K562 (cell line): ENCODE data around the gene ECD. TPM values are rescaled to one million over a fixed set of nuclear protein-coding genes. Genes with fewer than 3 reads are reported as not detected.

Experiments used
- CBFB ChIP-seq: sonication (generic); formaldehyde crosslinking; IDR thresholded peaks from 2 replicates; pipeline ENCODE4 v1.4.0; 2020; ENCODE audit warnings: mild to moderate bottlenecking, missing genetic modification reagents
- COPS2 ChIP-seq: fragments of 450-650 bp; conservative IDR thresholded peaks from 2 replicates; pipeline ENCODE4 v1.6.1; 2016; ENCODE audit warnings: mild to moderate bottlenecking, moderate library complexity
- DMBX1 ChIP-seq: fragments of 250-450 bp; sonication (Bioruptor Pico); IDR thresholded peaks from 2 replicates; pipeline ENCODE4 v1.8.0; 2022; ENCODE audit warnings: inconsistent platforms, mild to moderate bottlenecking, moderate library complexity, borderline replicate concordance
- ELF2 ChIP-seq: fragments of 250-450 bp; sonication (Bioruptor Pico); IDR thresholded peaks from 2 replicates; pipeline ENCODE4 v1.5.0; 2021; ENCODE audit warnings: mild to moderate bottlenecking
- FOSL1 ChIP-seq: fragments of 200-800 bp; sonication (Bioruptor generic); conservative IDR thresholded peaks from 2 replicates; pipeline ENCODE4 v1.6.1; 2016; ENCODE audit warnings: missing genetic modification characterization, missing compliant biosample characterization
- FOXJ2 ChIP-seq: fragments of 200-800 bp; sonication (Bioruptor generic); IDR thresholded peaks from 2 replicates; pipeline ENCODE4 v1.6.1; 2016; ENCODE audit warnings: missing genetic modification characterization, missing compliant biosample characterization
- GATAD2A ChIP-seq: fragments of 450-650 bp; IDR thresholded peaks from 2 replicates; pipeline ENCODE4 v1.6.1; 2017
- HDAC2 ChIP-seq: fragments of 450-650 bp; IDR thresholded peaks from 2 replicates; pipeline ENCODE4 v1.6.1; 2016; ENCODE audit warnings: mild to moderate bottlenecking
- ILF3 ChIP-seq: fragments of 450-650 bp; IDR thresholded peaks from 2 replicates; pipeline ENCODE4 v1.6.1; 2018; ENCODE audit warnings: antibody characterized with exemption, mild to moderate bottlenecking, moderate library complexity, borderline replicate concordance
- KLF6 ChIP-seq: fragments of 250-450 bp; sonication (Bioruptor Pico); IDR thresholded peaks from 2 replicates; pipeline ENCODE4 v1.4.0; 2020; ENCODE audit warnings: mild to moderate bottlenecking, moderate library complexity, borderline replicate concordance
- MCM3 ChIP-seq: fragments of 450-650 bp; IDR thresholded peaks from 2 replicates; pipeline ENCODE4 v1.6.1; 2016
- POLR3G ChIP-seq: IDR thresholded peaks from 2 replicates; pipeline ENCODE4 v1.6.1; 2011; ENCODE audit not compliant: insufficient read length, insufficient replicate concordance; ENCODE audit errors: extremely low read depth
- SETDB1 ChIP-seq: IDR thresholded peaks from one replicate; pipeline ENCODE4 v1.6.1; 2012; ENCODE audit warnings: low read length, control low read depth, inconsistent platforms
- SMARCC2 ChIP-seq: fragments of 450-650 bp; IDR thresholded peaks from 2 replicates; pipeline ENCODE4 v1.6.1; 2017; ENCODE audit warnings: antibody characterized with exemption, moderate library complexity, mild to moderate bottlenecking, low read depth
- THRAP3 ChIP-seq: fragments of 450-650 bp; IDR thresholded peaks from 2 replicates; pipeline ENCODE4 v1.6.1; 2016; ENCODE audit warnings: mild to moderate bottlenecking, inconsistent platforms, borderline replicate concordance
- ZNF282 ChIP-seq: sonication (generic); formaldehyde crosslinking; IDR thresholded peaks from 2 replicates; pipeline ENCODE4 v1.8.1; 2023; ENCODE audit warnings: missing genetic modification reagents
- ZNF766 ChIP-seq: fragments of 200-800 bp; sonication (Bioruptor generic); conservative IDR thresholded peaks from 2 replicates; pipeline ENCODE4 v1.6.1; 2016; ENCODE audit warnings: missing genetic modification characterization, missing compliant biosample characterization
- ZNF79 ChIP-seq: fragments of 250-450 bp; sonication (Bioruptor Pico); IDR thresholded peaks from 2 replicates; pipeline ENCODE4 v1.4.0; 2020; ENCODE audit warnings: low read depth, mild to moderate bottlenecking, moderate library complexity
- ZZZ3 ChIP-seq: fragments of 450-650 bp; IDR thresholded peaks from 2 replicates; pipeline ENCODE4 v1.6.1; 2016; ENCODE audit warnings: antibody characterized with exemption, mild to moderate bottlenecking, moderate library complexity
- polyA plus RNA-seq, 8 experiments: library from polyadenylated mRNA; depleted of rRNA in 4 of 8; stranded (reverse) in 5 of 8; unstranded in 3 of 8; fragments of >200 nt; fragmentation: Nextera tagmentation in 2 of 8; fragmentation: Illumina TruSeq in 1 of 8; extraction: Ambion mirVana in 2 of 8; extraction: Trizol in 1 of 8; gene quantifications; 2 replicates each; pipeline versions ENCODE4 v1.2.1 to v1.2.3, GENCODE V29; 2011 to 2014; ENCODE audit warnings: inconsistent platforms in 1 of 8, missing spikeins in 1 of 8
- total RNA-seq, 7 experiments: library from RNA; depleted of rRNA in 6 of 7; stranded (reverse); fragments of >200 nt in 6 of 7; fragmentation: Illumina TruSeq in 2 of 7; extraction: Trizol in 2 of 7; gene quantifications; 2 replicates each; pipeline versions ENCODE4 v1.2.1 to v1.2.3, GENCODE V29; 2011 to 2021; ENCODE audit warnings: low replicate concordance in 1 of 7
- TF ChIP-seq, protein P1 (sequence below): fragments of 450-650 bp; formaldehyde crosslinking; conservative IDR thresholded peaks from 2 replicates; pipeline ENCODE4 v1.4.0; 2022; ENCODE audit warnings: mild to moderate bottlenecking, missing genetic modification characterization
- TF ChIP-seq, protein P2 (sequence below): fragments of 250-450 bp; sonication (Bioruptor Pico); IDR thresholded peaks from 2 replicates; pipeline ENCODE4 v1.8.0; 2022; ENCODE audit warnings: moderate library complexity, mild to moderate bottlenecking, inconsistent platforms
- TF ChIP-seq, protein P3 (sequence below): fragments of 450-650 bp; formaldehyde crosslinking; IDR thresholded peaks from 2 replicates; pipeline ENCODE4 v1.4.0; 2020; ENCODE audit warnings: mild to moderate bottlenecking
- TF ChIP-seq, protein P4 (sequence below): fragments of 200-800 bp; sonication (Bioruptor generic); IDR thresholded peaks from 2 replicates; pipeline ENCODE4 v1.6.1; 2017; ENCODE audit warnings: missing genetic modification characterization, missing compliant biosample characterization
- TF ChIP-seq, protein P5 (sequence below): IDR thresholded peaks from 3 replicates; pipeline ENCODE4 v1.6.1; 2011; ENCODE audit warnings: borderline replicate concordance, mild to moderate bottlenecking, moderate library complexity; ENCODE audit not compliant: insufficient read length; ENCODE audit errors: extremely low read depth

ECD gene
- total and polyA plus RNA-seq, 9 of the 15 experiments (the other 6 are each of a cell fraction or from before 2014, with no cell fraction given): 33.5 to 79.9 (median 53.2) TPM

DNA sequence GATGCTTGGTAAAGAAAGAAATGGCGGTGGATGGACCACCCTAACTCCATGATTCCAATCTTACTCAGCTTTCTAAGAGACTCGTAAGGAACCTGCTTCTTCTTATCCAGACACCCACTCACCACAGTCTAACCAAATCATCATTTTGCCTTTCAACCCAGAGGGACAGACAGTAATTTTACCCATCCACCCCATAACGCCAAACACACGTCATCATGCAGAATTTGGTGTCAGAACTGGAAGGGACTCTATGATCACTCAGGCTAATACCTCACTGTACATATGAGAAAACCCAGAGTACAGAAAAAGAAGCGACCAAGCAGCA is 388 bp downstream of the ECD start (continued):
- TF ChIP-seq SMARCC2 (no peak), ZNF79 (CRISPR knock-in tag) (no peak), MCM3 (no peak), DMBX1 (CRISPR knock-in tag) (no peak), ELF2 (CRISPR knock-in tag) (no peak), GATAD2A (no peak), THRAP3 (no peak), ILF3 (no peak), COPS2 (no peak), FOXJ2 (tag) (0 out of 2 replicates have a peak, but pooled peaks have one; percentile 39), FOSL1 (tag) (no peak), ZZZ3 (no peak), ZNF282 (CRISPR knock-in tag) (no peak), ZNF766 (no peak), POLR3G (no peak), KLF6 (CRISPR knock-in tag) (no peak), CBFB (CRISPR knock-in tag) (no peak), SETDB1 (no peak), HDAC2 (no peak)
- TF ChIP-seq, protein P1, sequence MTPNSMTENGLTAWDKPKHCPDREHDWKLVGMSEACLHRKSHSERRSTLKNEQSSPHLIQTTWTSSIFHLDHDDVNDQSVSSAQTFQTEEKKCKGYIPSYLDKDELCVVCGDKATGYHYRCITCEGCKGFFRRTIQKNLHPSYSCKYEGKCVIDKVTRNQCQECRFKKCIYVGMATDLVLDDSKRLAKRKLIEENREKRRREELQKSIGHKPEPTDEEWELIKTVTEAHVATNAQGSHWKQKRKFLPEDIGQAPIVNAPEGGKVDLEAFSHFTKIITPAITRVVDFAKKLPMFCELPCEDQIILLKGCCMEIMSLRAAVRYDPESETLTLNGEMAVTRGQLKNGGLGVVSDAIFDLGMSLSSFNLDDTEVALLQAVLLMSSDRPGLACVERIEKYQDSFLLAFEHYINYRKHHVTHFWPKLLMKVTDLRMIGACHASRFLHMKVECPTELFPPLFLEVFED (CRISPR knock-in tag): peak; percentile 53; the same call in 1 of the 2 replicates
- TF ChIP-seq, protein P2, sequence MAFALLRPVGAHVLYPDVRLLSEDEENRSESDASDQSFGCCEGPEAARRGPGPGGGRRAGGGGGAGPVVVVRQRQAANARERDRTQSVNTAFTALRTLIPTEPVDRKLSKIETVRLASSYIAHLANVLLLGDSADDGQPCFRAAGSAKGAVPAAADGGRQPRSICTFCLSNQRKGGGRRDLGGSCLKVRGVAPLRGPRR (CRISPR knock-in tag): no peak
- TF ChIP-seq, protein P3, sequence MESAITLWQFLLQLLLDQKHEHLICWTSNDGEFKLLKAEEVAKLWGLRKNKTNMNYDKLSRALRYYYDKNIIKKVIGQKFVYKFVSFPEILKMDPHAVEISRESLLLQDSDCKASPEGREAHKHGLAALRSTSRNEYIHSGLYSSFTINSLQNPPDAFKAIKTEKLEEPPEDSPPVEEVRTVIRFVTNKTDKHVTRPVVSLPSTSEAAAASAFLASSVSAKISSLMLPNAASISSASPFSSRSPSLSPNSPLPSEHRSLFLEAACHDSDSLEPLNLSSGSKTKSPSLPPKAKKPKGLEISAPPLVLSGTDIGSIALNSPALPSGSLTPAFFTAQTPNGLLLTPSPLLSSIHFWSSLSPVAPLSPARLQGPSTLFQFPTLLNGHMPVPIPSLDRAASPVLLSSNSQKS (CRISPR knock-in tag): no peak
- TF ChIP-seq, protein P4, sequence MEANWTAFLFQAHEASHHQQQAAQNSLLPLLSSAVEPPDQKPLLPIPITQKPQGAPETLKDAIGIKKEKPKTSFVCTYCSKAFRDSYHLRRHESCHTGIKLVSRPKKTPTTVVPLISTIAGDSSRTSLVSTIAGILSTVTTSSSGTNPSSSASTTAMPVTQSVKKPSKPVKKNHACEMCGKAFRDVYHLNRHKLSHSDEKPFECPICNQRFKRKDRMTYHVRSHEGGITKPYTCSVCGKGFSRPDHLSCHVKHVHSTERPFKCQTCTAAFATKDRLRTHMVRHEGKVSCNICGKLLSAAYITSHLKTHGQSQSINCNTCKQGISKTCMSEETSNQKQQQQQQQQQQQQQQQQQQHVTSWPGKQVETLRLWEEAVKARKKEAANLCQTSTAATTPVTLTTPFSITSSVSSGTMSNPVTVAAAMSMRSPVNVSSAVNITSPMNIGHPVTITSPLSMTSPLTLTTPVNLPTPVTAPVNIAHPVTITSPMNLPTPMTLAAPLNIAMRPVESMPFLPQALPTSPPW (CRISPR knock-in tag): no peak
- TF ChIP-seq, protein P5, sequence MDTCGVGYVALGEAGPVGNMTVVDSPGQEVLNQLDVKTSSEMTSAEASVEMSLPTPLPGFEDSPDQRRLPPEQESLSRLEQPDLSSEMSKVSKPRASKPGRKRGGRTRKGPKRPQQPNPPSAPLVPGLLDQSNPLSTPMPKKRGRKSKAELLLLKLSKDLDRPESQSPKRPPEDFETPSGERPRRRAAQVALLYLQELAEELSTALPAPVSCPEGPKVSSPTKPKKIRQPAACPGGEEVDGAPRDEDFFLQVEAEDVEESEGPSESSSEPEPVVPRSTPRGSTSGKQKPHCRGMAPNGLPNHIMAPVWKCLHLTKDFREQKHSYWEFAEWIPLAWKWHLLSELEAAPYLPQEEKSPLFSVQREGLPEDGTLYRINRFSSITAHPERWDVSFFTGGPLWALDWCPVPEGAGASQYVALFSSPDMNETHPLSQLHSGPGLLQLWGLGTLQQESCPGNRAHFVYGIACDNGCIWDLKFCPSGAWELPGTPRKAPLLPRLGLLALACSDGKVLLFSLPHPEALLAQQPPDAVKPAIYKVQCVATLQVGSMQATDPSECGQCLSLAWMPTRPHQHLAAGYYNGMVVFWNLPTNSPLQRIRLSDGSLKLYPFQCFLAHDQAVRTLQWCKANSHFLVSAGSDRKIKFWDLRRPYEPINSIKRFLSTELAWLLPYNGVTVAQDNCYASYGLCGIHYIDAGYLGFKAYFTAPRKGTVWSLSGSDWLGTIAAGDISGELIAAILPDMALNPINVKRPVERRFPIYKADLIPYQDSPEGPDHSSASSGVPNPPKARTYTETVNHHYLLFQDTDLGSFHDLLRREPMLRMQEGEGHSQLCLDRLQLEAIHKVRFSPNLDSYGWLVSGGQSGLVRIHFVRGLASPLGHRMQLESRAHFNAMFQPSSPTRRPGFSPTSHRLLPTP: no peak
